ENCODE results near the gene SLIT3. TPM values are rescaled to one million over a fixed set of nuclear protein-coding genes. Genes with fewer than 3 reads are reported as not detected.

Gene SLIT3
- total RNA-seq, 1 experiment from 2014 or later: not detected

DNA sequence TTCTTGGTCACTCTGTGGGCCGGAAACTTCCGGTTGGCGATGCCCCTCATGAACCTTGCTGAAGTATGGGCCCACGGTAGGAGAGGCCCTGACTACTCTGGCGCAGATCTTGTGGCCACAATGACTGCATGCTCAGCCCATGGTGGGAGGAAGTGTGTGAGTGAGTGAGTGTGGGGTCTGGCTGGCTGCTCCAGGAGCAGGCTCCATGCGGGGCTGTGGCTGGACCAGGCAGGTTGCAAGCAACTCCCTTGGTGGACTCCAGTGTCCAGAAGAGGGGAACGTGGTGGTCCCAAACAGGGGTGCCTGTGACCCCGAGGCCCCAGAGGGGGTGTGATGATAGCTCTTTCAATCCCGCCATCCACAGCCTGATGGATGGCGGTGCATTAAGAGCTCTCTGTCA lies 686.3 kb downstream of the SLIT3 start:
- no peaks in the 10 kb centered on the region for H3K9me3 ChIP-seq (ENCODE audit: low read length)
- H3K79me2 ChIP-seq (ENCODE audit: low read length): no peaks in the 10 kb centered on the region
- H2AFZ ChIP-seq (ENCODE audit: low read length): no peak overlapping the region
- H3K4me1 ChIP-seq (ENCODE audit: low read length): no peaks in the 10 kb centered on the region
- H3K27me3 ChIP-seq (ENCODE audit: low read length): no peaks in the 10 kb centered on the region
- H3K9me2 ChIP-seq (replicated peaks; ENCODE audit: insufficient read depth, low read length): no peaks in the 10 kb centered on the region
- H3K36me3 ChIP-seq (ENCODE audit: insufficient read depth, low read length): no peaks in the 10 kb centered on the region
- no peak for DNase-seq
- H4K20me1 ChIP-seq (ENCODE audit: insufficient read depth, low read depth, low read length): no peaks in the 10 kb centered on the region
- no peak overlapping the region for H3K9ac ChIP-seq (ENCODE audit: low read length)
- H3K4me3 ChIP-seq (ENCODE audit: low read length): no peak overlapping the region
- no peak overlapping the region for H3K27ac ChIP-seq (ENCODE audit: low read length)
- H3K4me2 ChIP-seq (ENCODE audit: low read depth, low read length, poor library complexity, severe bottlenecking): no peak overlapping the region

DNA sequence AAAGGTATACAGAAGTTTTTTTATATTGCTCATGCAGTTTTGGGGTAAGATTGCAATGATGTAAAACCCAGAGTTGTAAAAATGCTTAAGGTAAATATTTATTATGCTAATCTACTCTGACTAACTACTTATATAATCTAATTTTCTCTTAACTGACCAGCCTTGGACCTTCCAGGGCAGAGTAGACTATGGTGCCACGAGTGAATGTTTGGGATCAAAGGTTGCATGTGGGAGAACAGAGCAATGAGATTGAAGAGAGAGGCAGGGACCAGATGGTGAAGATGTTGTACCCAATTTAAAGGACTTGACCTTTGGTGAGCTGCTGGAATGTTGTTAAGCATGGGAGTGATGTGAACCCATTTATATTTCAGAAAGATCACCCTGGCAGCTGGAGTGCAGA lies 686.9 kb downstream of the SLIT3 start:
- H3K9me3 ChIP-seq (ENCODE audit: low read length): no peaks in the 10 kb centered on the region
- no peak overlapping the region for H3K9ac ChIP-seq (ENCODE audit: low read length)
- H4K20me1 ChIP-seq (ENCODE audit: insufficient read depth, low read depth, low read length): no peaks in the 10 kb centered on the region
- no peak overlapping the region for H3K4me3 ChIP-seq (ENCODE audit: low read length)
- no peaks in the 10 kb centered on the region for H3K36me3 ChIP-seq (ENCODE audit: insufficient read depth, low read length)
- no peaks in the 10 kb centered on the region for H3K4me1 ChIP-seq (ENCODE audit: low read length)
- DNase-seq: no peak
- H3K27me3 ChIP-seq (ENCODE audit: low read length): no peaks in the 10 kb centered on the region
- H3K27ac ChIP-seq (ENCODE audit: low read length): no peak overlapping the region
- no peak overlapping the region for H2AFZ ChIP-seq (ENCODE audit: low read length)
- H3K9me2 ChIP-seq (replicated peaks; ENCODE audit: insufficient read depth, low read length): no peaks in the 10 kb centered on the region
- no peak overlapping the region for H3K4me2 ChIP-seq (ENCODE audit: low read depth, low read length, poor library complexity, severe bottlenecking)
- no peaks in the 10 kb centered on the region for H3K79me2 ChIP-seq (ENCODE audit: low read length)

DNA sequence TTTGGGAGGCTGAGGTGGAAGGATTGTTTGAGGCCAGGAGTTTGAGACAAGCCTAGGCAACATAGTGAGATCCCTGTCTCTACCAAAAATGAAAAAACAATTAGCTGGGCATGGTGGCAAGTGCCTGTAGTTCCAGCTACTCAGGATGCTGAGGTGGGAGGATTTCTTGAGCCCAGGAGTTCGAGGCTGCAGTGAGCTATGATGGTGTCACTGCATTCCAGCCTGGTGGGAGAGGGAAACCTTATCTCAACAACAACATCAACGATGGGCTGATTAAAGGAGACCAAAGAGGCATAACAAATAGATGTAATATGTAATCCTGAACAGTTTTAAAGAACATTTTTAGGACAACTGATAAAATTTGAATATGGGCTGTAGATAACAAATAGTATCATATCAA lies 687.5 kb downstream of the SLIT3 start:
- Histone ChIP-seq H3K9me3 (ENCODE audit: low read length) (no peaks in the 10 kb centered on the region), H2AFZ (ENCODE audit: low read length) (no peak overlapping the region), H3K27ac (ENCODE audit: low read length) (no peak overlapping the region), H3K9me2 (replicated peaks; ENCODE audit: insufficient read depth, low read length) (no peaks in the 10 kb centered on the region), H3K9ac (ENCODE audit: low read length) (no peak overlapping the region), H3K27me3 (ENCODE audit: low read length) (no peaks in the 10 kb centered on the region), H3K4me1 (ENCODE audit: low read length) (no peaks in the 10 kb centered on the region), H3K36me3 (ENCODE audit: insufficient read depth, low read length) (no peaks in the 10 kb centered on the region), H3K4me3 (ENCODE audit: low read length) (no peak overlapping the region), H3K79me2 (ENCODE audit: low read length) (no peaks in the 10 kb centered on the region), H4K20me1 (ENCODE audit: insufficient read depth, low read depth, low read length) (no peaks in the 10 kb centered on the region), H3K4me2 (ENCODE audit: low read depth, low read length, poor library complexity, severe bottlenecking) (no peak overlapping the region)
- no peak for DNase-seq

DNA sequence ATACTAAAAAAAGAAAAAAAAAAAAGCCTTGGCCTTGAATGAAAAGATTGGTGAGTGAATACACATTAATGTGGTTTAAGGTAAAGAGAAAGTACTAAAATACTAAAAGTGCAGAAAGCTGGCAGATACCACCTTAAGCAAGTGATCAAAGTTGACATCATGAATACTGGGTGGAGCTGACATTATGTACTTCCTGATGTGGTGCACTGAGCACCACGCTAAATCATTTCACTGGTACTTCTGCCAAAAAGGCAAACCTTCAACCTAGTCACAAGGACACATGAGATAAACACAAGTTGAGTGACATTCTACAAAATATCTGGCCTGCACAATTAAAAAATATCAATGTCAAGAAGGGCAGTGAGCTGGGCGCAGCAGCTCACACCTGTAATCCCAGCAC lies 687.9 kb downstream of the SLIT3 start:
- H3K27me3 ChIP-seq (ENCODE audit: low read length): no peaks in the 10 kb centered on the region
- no peak overlapping the region for H2AFZ ChIP-seq (ENCODE audit: low read length)
- H3K4me3 ChIP-seq (ENCODE audit: low read length): no peak overlapping the region
- no peaks in the 10 kb centered on the region for H3K4me1 ChIP-seq (ENCODE audit: low read length)
- H3K9ac ChIP-seq (ENCODE audit: low read length): no peak overlapping the region
- H3K36me3 ChIP-seq (ENCODE audit: insufficient read depth, low read length): no peaks in the 10 kb centered on the region
- H4K20me1 ChIP-seq (ENCODE audit: insufficient read depth, low read depth, low read length): no peaks in the 10 kb centered on the region
- no peaks in the 10 kb centered on the region for H3K9me3 ChIP-seq (ENCODE audit: low read length)
- H3K27ac ChIP-seq (ENCODE audit: low read length): no peak overlapping the region
- no peak overlapping the region for H3K4me2 ChIP-seq (ENCODE audit: low read depth, low read length, poor library complexity, severe bottlenecking)
- no peaks in the 10 kb centered on the region for H3K79me2 ChIP-seq (ENCODE audit: low read length)
- no peak for DNase-seq
- H3K9me2 ChIP-seq (replicated peaks; ENCODE audit: insufficient read depth, low read length): no peaks in the 10 kb centered on the region

DNA sequence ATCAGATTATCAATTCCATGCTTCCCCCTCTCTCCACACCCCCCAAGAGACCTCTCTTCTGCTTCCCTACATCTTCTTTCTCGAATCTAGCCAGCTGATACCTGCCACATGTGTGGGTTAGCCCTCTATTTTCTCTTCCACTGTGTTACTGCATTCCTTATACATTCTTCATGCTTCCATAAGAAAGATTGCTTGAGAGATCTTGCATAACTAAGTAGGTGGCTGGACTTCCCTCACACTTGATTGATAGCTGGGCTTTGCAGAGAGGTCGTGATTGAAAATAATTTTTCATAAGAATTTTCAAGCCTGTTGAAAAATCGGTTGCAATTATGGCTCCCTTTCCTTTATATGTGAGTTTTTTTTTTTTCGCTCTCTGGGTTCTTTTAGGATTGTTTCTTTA lies 688.8 kb downstream of the SLIT3 start:
- no peak overlapping the region for H3K4me2 ChIP-seq (ENCODE audit: low read depth, low read length, poor library complexity, severe bottlenecking)
- H2AFZ ChIP-seq (ENCODE audit: low read length): no peak overlapping the region
- no peaks in the 10 kb centered on the region for H3K9me2 ChIP-seq (replicated peaks; ENCODE audit: insufficient read depth, low read length)
- DNase-seq: no peak
- H3K79me2 ChIP-seq (ENCODE audit: low read length): no peaks in the 10 kb centered on the region
- H4K20me1 ChIP-seq (ENCODE audit: insufficient read depth, low read depth, low read length): no peaks in the 10 kb centered on the region
- no peaks in the 10 kb centered on the region for H3K9me3 ChIP-seq (ENCODE audit: low read length)
- no peaks in the 10 kb centered on the region for H3K4me1 ChIP-seq (ENCODE audit: low read length)
- H3K27ac ChIP-seq (ENCODE audit: low read length): no peak overlapping the region
- no peak overlapping the region for H3K9ac ChIP-seq (ENCODE audit: low read length)
- no peaks in the 10 kb centered on the region for H3K36me3 ChIP-seq (ENCODE audit: insufficient read depth, low read length)
- H3K4me3 ChIP-seq (ENCODE audit: low read length): no peak overlapping the region
- no peaks in the 10 kb centered on the region for H3K27me3 ChIP-seq (ENCODE audit: low read length)

Small RNA genes lying within 50 kb of the gene (small RNA-seq; reads per million reads assigned to genes)
- gene MIR218-2: not detected
- not detected for gene MIR585
- gene RF00019: not detected

Measured in Karpas-422 (cell line).